Transverse colon (tissue), 4 donors: ENCODE results near the gene BCL2L15.

ENCODE experiments used
- POLR2AphosphoS5 ChIP-seq, 3 donors: sonication (generic); formaldehyde crosslinking; IDR thresholded peaks; one replicate each; pipeline ENCODE4 v1.6.1; 2016; ENCODE audit warnings: antibody characterized with exemption in 3 of 3
- TF ChIP-seq, protein P1 (sequence below), 5 experiments: fragments of 200-600 bp in 3 of 5; fragments of 450-650 bp in 2 of 5; sonication (generic) in 3 of 5; IDR thresholded peaks; 1 replicate in 2 of 5; 2 replicates in 3 of 5; pipeline ENCODE4 v1.5.1; 2016 to 2017; ENCODE audit warnings: antibody characterized with exemption in 5 of 5, inconsistent platforms in 3 of 5, mild to moderate bottlenecking in 2 of 5, moderate library complexity in 1 of 5

DNA sequence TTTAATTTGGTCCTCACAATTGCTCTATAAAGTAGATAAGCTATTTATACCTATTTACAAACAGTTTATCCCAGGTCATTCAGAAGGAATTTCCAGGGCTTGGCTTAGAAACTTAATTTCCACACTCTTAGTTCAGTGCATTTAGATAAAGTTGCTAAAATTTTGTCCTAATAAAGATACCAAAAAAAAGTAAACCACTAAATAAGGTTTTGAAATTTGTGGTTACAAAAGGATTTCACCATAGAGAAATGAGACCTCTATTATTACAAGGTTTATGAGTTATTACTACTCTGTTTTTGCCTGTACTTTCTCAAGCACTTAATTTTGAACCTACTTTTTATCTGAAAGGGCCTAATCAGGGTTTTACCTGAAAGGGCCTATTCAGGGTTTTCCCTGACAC, 38.3 kb downstream of the BCL2L15 start:
- TF ChIP-seq, protein P1, sequence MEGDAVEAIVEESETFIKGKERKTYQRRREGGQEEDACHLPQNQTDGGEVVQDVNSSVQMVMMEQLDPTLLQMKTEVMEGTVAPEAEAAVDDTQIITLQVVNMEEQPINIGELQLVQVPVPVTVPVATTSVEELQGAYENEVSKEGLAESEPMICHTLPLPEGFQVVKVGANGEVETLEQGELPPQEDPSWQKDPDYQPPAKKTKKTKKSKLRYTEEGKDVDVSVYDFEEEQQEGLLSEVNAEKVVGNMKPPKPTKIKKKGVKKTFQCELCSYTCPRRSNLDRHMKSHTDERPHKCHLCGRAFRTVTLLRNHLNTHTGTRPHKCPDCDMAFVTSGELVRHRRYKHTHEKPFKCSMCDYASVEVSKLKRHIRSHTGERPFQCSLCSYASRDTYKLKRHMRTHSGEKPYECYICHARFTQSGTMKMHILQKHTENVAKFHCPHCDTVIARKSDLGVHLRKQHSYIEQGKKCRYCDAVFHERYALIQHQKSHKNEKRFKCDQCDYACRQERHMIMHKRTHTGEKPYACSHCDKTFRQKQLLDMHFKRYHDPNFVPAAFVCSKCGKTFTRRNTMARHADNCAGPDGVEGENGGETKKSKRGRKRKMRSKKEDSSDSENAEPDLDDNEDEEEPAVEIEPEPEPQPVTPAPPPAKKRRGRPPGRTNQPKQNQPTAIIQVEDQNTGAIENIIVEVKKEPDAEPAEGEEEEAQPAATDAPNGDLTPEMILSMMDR (IDR thresholded peaks at IDR 0.05): no peak
- TF ChIP-seq POLR2AphosphoS5 (IDR thresholded peaks at IDR 0.05): no peak
